Loucy (cell line): ENCODE measurements around the gene PRKCE.

Experiments
- EZH2phosphoT487 ChIP-seq: fragments of 200-600 bp; IDR thresholded peaks from 2 replicates; pipeline ENCODE4 v1.6.1; 2018; ENCODE audit warnings: antibody characterized with exemption, mild to moderate bottlenecking, moderate library complexity, borderline replicate concordance
- TF ChIP-seq, protein P1 (sequence below): fragments of 200-600 bp; sonication (generic); conservative IDR thresholded peaks from 2 replicates; pipeline ENCODE4 v1.5.1; 2014; ENCODE audit warnings: mild to moderate bottlenecking, antibody characterized with exemption, low read length

DNA sequence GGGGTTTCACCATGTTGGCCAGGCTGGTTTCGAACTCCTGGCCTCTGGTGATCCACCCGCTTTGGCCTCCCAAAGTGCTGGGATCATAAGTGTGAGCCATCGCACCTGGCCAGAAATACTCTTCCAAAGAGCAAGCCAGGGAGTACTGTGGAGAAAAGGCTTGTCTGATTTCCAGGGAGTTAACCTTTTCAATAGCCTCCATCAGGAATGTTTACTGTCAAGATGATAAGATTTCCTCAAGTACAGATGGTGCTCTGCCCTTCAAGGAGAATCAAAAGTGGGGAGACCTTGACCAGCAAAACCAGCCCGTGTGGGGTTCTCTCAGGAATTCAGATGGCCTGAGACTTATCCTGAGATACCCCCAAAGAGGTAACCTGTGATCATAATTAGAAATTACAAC is 237.2 kb downstream of the PRKCE start:
- TF ChIP-seq, protein P1, sequence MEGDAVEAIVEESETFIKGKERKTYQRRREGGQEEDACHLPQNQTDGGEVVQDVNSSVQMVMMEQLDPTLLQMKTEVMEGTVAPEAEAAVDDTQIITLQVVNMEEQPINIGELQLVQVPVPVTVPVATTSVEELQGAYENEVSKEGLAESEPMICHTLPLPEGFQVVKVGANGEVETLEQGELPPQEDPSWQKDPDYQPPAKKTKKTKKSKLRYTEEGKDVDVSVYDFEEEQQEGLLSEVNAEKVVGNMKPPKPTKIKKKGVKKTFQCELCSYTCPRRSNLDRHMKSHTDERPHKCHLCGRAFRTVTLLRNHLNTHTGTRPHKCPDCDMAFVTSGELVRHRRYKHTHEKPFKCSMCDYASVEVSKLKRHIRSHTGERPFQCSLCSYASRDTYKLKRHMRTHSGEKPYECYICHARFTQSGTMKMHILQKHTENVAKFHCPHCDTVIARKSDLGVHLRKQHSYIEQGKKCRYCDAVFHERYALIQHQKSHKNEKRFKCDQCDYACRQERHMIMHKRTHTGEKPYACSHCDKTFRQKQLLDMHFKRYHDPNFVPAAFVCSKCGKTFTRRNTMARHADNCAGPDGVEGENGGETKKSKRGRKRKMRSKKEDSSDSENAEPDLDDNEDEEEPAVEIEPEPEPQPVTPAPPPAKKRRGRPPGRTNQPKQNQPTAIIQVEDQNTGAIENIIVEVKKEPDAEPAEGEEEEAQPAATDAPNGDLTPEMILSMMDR: no peak
- TF ChIP-seq EZH2phosphoT487: no peak
